ENCODE data around the gene AKR1C3. TPM values are rescaled to one million over a fixed set of nuclear protein-coding genes. Genes with fewer than 3 reads are reported as not detected.

Gene AKR1C3
- total RNA-seq, 6 donors from 2014 or later, result 39.8 to 136 (median 96.0) TPM

DNA sequence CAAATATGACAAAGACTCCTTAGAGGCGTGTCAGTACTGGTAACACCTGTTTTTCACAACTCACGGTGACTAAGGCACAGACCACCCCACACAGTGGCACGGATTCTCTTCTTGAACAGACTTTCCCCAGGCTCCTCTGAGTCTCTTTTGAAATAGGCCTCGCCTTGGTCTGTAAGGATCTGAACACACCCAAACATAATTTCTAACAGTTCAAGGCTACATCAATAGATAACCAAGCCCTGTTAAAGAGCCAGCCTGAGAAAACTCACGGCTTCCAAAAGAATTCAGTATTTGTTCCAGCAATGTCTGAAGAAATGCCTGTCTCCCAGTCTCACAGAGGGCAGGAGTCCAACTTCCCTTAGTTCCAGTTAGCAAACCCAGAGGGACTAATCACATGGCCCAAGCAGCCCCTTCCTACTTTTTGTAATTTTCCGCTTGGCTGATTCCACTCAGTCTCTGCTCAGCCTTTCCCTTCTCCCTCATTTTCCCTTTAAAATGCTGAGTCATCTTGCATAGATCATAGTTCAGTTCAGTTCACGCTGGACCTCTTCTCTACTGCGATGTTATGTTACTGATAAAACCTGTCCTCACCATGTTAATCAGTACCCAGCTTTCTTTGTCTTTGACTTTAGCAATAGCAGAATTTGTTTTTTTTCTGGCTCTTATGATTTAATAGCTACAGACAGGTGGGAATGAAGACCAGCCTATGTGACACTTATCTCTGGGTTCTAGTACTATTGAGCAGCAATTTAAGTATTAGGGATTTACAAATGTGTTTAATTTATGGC, 22.6 kb upstream of the AKR1C3 start:
- 36 to 41% methylated on average over 7 to 8 of the region's 8 CpGs for WGBS, 2 donors
- no peaks in the 10 kb centered on the region for H3K27me3 ChIP-seq
- no peaks in the 10 kb centered on the region for H3K9me3 ChIP-seq
- H3K4me3 ChIP-seq, result no peak overlapping the region
- peak in 1 of 4 donors; percentile 63 for TF ChIP-seq EP300 (IDR thresholded peaks at IDR 0.05)
- TF ChIP-seq, protein P1, sequence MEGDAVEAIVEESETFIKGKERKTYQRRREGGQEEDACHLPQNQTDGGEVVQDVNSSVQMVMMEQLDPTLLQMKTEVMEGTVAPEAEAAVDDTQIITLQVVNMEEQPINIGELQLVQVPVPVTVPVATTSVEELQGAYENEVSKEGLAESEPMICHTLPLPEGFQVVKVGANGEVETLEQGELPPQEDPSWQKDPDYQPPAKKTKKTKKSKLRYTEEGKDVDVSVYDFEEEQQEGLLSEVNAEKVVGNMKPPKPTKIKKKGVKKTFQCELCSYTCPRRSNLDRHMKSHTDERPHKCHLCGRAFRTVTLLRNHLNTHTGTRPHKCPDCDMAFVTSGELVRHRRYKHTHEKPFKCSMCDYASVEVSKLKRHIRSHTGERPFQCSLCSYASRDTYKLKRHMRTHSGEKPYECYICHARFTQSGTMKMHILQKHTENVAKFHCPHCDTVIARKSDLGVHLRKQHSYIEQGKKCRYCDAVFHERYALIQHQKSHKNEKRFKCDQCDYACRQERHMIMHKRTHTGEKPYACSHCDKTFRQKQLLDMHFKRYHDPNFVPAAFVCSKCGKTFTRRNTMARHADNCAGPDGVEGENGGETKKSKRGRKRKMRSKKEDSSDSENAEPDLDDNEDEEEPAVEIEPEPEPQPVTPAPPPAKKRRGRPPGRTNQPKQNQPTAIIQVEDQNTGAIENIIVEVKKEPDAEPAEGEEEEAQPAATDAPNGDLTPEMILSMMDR (IDR thresholded peaks at IDR 0.05), result no peak
- no peak for TF ChIP-seq POLR2AphosphoS5 (IDR thresholded peaks at IDR 0.05)
- H3K36me3 ChIP-seq, result no peaks in the 10 kb centered on the region
- H3K4me1 ChIP-seq, result peaks cover 0 to 11% (median 8%) of the 10 kb centered on the region in 4 donors
- DNase-seq (peak in 1 of 2 donors; percentile 74), ATAC-seq (ENCODE audit: low FRiP score in 2 of 2) (peak; percentile 84 to 93)
- peak overlapping the region; percentile 28 to 77 (median 63) for H3K27ac ChIP-seq

- H3K27ac ChIP-seq, result no peak overlapping the region
- WGBS, 2 donors, result 84 to 100% methylated on average over 2 of the region's 2 CpGs
- no peak for DNase-seq
Observed at GRCh38 chr10:5073659-5074058, 20.6 kb upstream of the AKR1C3 start.

DNA sequence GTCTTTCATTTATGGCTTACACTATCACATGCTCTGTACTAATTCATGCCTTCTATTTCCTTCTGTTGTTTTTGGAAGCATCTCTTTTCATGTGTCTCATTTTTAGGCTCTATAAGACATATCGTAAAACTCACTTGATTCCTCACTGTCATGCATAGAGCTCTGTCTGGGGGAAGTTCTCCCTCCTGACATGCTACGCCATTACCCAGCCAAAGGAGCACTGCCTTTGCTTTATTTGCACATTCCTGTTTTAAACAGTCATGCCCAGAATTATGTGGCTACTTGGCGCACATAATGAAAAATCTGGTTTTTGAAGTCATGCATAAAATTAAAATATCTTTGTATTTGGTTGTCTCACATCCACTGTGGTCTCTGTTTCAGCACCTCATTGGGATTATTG, 17.6 kb upstream of the AKR1C3 start:
- peak in 1 of 2 donors; percentile 57 for ATAC-seq (ENCODE audit: low FRiP score in 2 of 2)
- peaks cover 0 to 6% (median under 1%) of the 10 kb centered on the region in 4 donors for H3K4me1 ChIP-seq
- no peaks in the 10 kb centered on the region for H3K27me3 ChIP-seq
- H3K27ac ChIP-seq, result no peak overlapping the region
- no peak for DNase-seq
- 76 to 87% methylated on average over 3 of the region's 3 CpGs for WGBS, 2 donors
- no peaks in the 10 kb centered on the region for H3K36me3 ChIP-seq
- H3K9me3 ChIP-seq, result no peaks in the 10 kb centered on the region
- TF ChIP-seq, protein P1 (IDR thresholded peaks at IDR 0.05), result no peak
- TF ChIP-seq POLR2AphosphoS5 (IDR thresholded peaks at IDR 0.05) (no peak), EP300 (IDR thresholded peaks at IDR 0.05) (no peak), POLR2A (IDR thresholded peaks at IDR 0.05) (no peak)
- H3K4me3 ChIP-seq, result no peak overlapping the region

More at GRCh38 chr10:5073659-5074058, 20.6 kb upstream of the AKR1C3 start:
- no peak for ATAC-seq (ENCODE audit: low FRiP score in 2 of 2)
- peaks cover 0 to 11% (median 8%) of the 10 kb centered on the region in 4 donors for H3K4me1 ChIP-seq
- no peaks in the 10 kb centered on the region for H3K36me3 ChIP-seq
- no peaks in the 10 kb centered on the region for H3K9me3 ChIP-seq
- no peaks in the 10 kb centered on the region for H3K27me3 ChIP-seq
- no peak for TF ChIP-seq POLR2A (IDR thresholded peaks at IDR 0.05)
- no peak overlapping the region for H3K4me3 ChIP-seq

DNA sequence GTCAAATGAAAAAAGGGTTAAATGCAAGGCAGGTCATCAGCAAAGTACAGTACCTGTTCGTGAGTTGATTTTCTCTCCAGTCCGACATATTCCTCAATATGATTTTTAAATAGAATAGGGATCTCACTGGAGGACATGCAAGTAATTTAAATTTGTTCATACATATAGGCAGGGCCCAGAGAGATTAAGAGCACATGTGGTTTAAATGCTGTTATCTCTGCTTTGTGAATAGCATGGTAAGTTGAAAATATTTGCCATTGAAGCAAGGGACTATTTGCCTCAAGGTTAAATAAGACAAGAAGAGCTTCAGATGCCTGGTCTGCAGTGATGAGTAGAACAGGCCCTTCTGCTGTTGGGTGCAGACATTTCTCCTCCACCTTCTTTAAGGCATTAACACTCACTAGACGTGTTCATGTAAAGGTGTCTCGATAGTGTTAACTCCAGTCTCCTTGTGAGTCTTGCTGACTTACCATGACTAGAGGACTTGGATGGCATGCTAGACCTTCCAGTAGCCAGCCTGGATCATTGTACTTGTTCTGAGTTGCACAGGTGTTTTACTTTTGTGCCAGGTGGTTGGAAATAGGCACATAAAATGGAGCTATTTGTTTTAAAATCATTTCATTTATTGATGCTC, 15.6 kb upstream of the AKR1C3 start:
- no peaks in the 10 kb centered on the region for H3K36me3 ChIP-seq
- no peak overlapping the region for H3K27ac ChIP-seq
- no peak overlapping the region for H3K4me3 ChIP-seq
- WGBS, 2 donors, result 86 to 88% methylated on average over 4 of the region's 4 CpGs
- H3K27me3 ChIP-seq, result no peaks in the 10 kb centered on the region
- no peak for ATAC-seq (ENCODE audit: low FRiP score in 2 of 2)
- no peaks in the 10 kb centered on the region for H3K9me3 ChIP-seq
- DNase-seq, result no peak
- no peaks in the 10 kb centered on the region for H3K4me1 ChIP-seq
- TF ChIP-seq POLR2AphosphoS5 (IDR thresholded peaks at IDR 0.05), result no peak

- Histone ChIP-seq H3K9me3 (no peaks in the 10 kb centered on the region), H3K27ac (no peak overlapping the region), H3K27me3 (no peaks in the 10 kb centered on the region), H3K4me1 (no peaks in the 10 kb centered on the region), H3K36me3 (no peaks in the 10 kb centered on the region), H3K4me3 (no peak overlapping the region)
- TF ChIP-seq EP300 (IDR thresholded peaks at IDR 0.05) (no peak), POLR2AphosphoS5 (IDR thresholded peaks at IDR 0.05) (no peak), POLR2A (IDR thresholded peaks at IDR 0.05) (no peak)
- TF ChIP-seq, protein P1 (IDR thresholded peaks at IDR 0.05), result no peak
- WGBS, 2 donors, result 63 to 67% methylated on average over 2 of the region's 2 CpGs
- DNase-seq (no peak), ATAC-seq (ENCODE audit: low FRiP score in 2 of 2) (no peak)
Observed at GRCh38 chr10:5079306-5079830, 14.8 kb upstream of the AKR1C3 start.

Data from upper lobe of left lung (tissue), 6 donors.